ENCODE measurements around the gene DKK2. TPM values are rescaled to one million over a fixed set of nuclear protein-coding genes. Genes with fewer than 3 reads are reported as not detected.

DKK2 gene
- total RNA-seq, 1 experiment from 2014 or later, result 0.11 TPM

- H2AFZ ChIP-seq (ENCODE audit: low read length), result no peak overlapping the region
- no peak overlapping the region for H3K27ac ChIP-seq (ENCODE audit: insufficient read length, low read depth, low read length)
- H3K79me1 ChIP-seq (ENCODE audit: insufficient read depth, low read depth, low read length, poor library complexity, severe bottlenecking), result no peaks in the 10 kb centered on the region
- no peak overlapping the region for H3K9ac ChIP-seq (ENCODE audit: extremely low read depth, insufficient read length, low read length)
- H3K79me2 ChIP-seq (ENCODE audit: insufficient read depth, low read length), result no peaks in the 10 kb centered on the region
- H3K27me3 ChIP-seq (ENCODE audit: insufficient read depth, low read length), result no peaks in the 10 kb centered on the region
- no peaks in the 10 kb centered on the region for H3K23me2 ChIP-seq (ENCODE audit: insufficient read length, low read depth, low read length, poor library complexity, severe bottlenecking)
- H3K9me3 Mint-ChIP-seq, result peaks cover 15 to 16% of the 10 kb centered on the region in 2 experiments
- H2BK15ac ChIP-seq (ENCODE audit: low read depth, low read length), result no peak overlapping the region
- H4K20me1 ChIP-seq (ENCODE audit: control insufficient read depth, insufficient read depth, insufficient read length), result no peaks in the 10 kb centered on the region
- no peak overlapping the region for H3K4ac ChIP-seq (ENCODE audit: low read depth, low read length)
- no peak overlapping the region for H3K4me3 Mint-ChIP-seq
- no peak overlapping the region for H2BK12ac ChIP-seq (ENCODE audit: insufficient read length, low read depth, low read length)
- H3K56ac ChIP-seq (ENCODE audit: insufficient read length, low read depth, low read length), result no peak overlapping the region
- TF ChIP-seq CTCF (conservative IDR thresholded peaks at IDR 0.05), result peak; percentile 70
- H2BK5ac ChIP-seq (ENCODE audit: insufficient read length, low read length), result no peak overlapping the region
- H3K27me3 Mint-ChIP-seq (ENCODE audit: low read depth), result no peaks in the 10 kb centered on the region
- H3T11ph ChIP-seq (ENCODE audit: low read length), result no peak overlapping the region
- H4K5ac ChIP-seq (ENCODE audit: insufficient read length, low read depth, low read length), result no peak overlapping the region
- DNase-seq, result no peak
- no peak overlapping the region for H3K23ac ChIP-seq (ENCODE audit: insufficient read length, low read depth, low read length)
- no peak overlapping the region for H4K91ac ChIP-seq (ENCODE audit: insufficient read length, low read depth, low read length)
- no peak overlapping the region for H2BK120ac ChIP-seq (ENCODE audit: low read depth, low read length, poor library complexity, severe bottlenecking)
- no peak overlapping the region for H3K18ac ChIP-seq (ENCODE audit: insufficient read length, low read depth, low read length)
- peaks cover 0 to 17% (median 4%) of the 10 kb centered on the region in 3 experiments; a peak in 5 of 7 replicates for H3K36me3 Mint-ChIP-seq (ENCODE audit: insufficient read depth in 1 of 3, low read depth in 3 of 3)
- no peaks in the 10 kb centered on the region for H3K9me3 ChIP-seq (ENCODE audit: control insufficient read depth, low read depth, low read length)
- no CpG with 5 or more reads among the region's 3 CpGs for WGBS (ENCODE audit: extremely low coverage, insufficient read length, low lambda C conversion rate)
- H3K4me1 ChIP-seq (ENCODE audit: insufficient read depth, low read length), result no peaks in the 10 kb centered on the region
- no peak overlapping the region for H2BK20ac ChIP-seq (ENCODE audit: low read depth, low read length, poor library complexity, severe bottlenecking)
- no peaks in the 10 kb centered on the region for H3K4me1 Mint-ChIP-seq
- H3K14ac ChIP-seq (ENCODE audit: insufficient read depth, low read length), result no peak overlapping the region
- H3K4me2 ChIP-seq (ENCODE audit: insufficient read depth, insufficient read length, low read length), result no peak overlapping the region
- H2AK5ac ChIP-seq (ENCODE audit: insufficient read length, low read length), result no peak overlapping the region
- no peak overlapping the region for H4K8ac ChIP-seq (replicated peaks; ENCODE audit: insufficient read length, low read depth, low read length)
- no peak overlapping the region for H3K27ac Mint-ChIP-seq
Observed at GRCh38 chr4:107050525-107051135, 14.5 kb upstream of the DKK2 start.
